Measurements from ENCODE around the gene PLEKHA6. TPM values are rescaled to one million over a fixed set of nuclear protein-coding genes. Genes with fewer than 3 reads are reported as not detected.

PLEKHA6 gene
- total RNA-seq, 1 experiment from 2014 or later, result 5.5 TPM

GRCh38 chr1:204242920-204243319 lies 116.8 kb downstream of the PLEKHA6 start:
- TF ChIP-seq SIN3A (IDR thresholded peaks at IDR 0.05; ENCODE audit: borderline replicate concordance, insufficient read depth, low read depth, low read length) (no peak), CTCF (IDR thresholded peaks at IDR 0.05) (no peak), REST (IDR thresholded peaks at IDR 0.05; ENCODE audit: insufficient read depth in 1 of 2, low read depth in 2 of 2, low read length in 1 of 2) (no peak), POLR2AphosphoS5 (IDR thresholded peaks at IDR 0.05; ENCODE audit: low read depth, low read length) (no peak), TCF7L2 (IDR thresholded peaks at IDR 0.05; ENCODE audit: low read depth, low read length) (no peak)
- H3K9me3 ChIP-seq (ENCODE audit: control insufficient read depth, insufficient read depth, low read depth, low read length), result no peaks in the 10 kb centered on the region
- H3K4me1 ChIP-seq (ENCODE audit: control insufficient read depth, insufficient read depth, low read length), result no peaks in the 10 kb centered on the region
- H3K27me3 ChIP-seq (ENCODE audit: control insufficient read depth, insufficient read depth, low read length), result no peaks in the 10 kb centered on the region
- ChIA-PET POLR2A (interaction anchor here (0.6 kb wide), 1 partner anchor 37 kb away, joined by 3 read pairs; no protein-coding TSS in a partner anchor), CTCF (no interaction called here)
- BruUV-seq (replicated peaks), result no TSS peak
- H3K36me3 ChIP-seq (ENCODE audit: control insufficient read depth, insufficient read depth, low read length), result no peaks in the 10 kb centered on the region
- H3K4me3 ChIP-seq (ENCODE audit: low read depth in 2 of 2, low read length in 2 of 2), result no peak overlapping the region
- in situ Hi-C loops (cut with HindIII; ENCODE audit: low pct_unique_long_range_greater_than_20kb, low sequenced_read_pairs) (no loop called here), intact Hi-C loops (cut with micrococcal nuclease; ENCODE audit: unreplicated experiment) (no loop called here)
- DNase-seq (ENCODE audit: low read depth, low spot score), result no peak
- H3K27ac ChIP-seq (ENCODE audit: low read length), result no peak overlapping the region
- ATAC-seq, result no peak

- H3K4me3 ChIP-seq (ENCODE audit: low read depth in 2 of 2, low read length in 2 of 2), result no peak overlapping the region
- in situ Hi-C loops (cut with HindIII; ENCODE audit: low pct_unique_long_range_greater_than_20kb, low sequenced_read_pairs), result no loop called here
- BruUV-seq (replicated peaks), result no TSS peak
- H3K36me3 ChIP-seq (ENCODE audit: control insufficient read depth, insufficient read depth, low read length), result no peaks in the 10 kb centered on the region
- no peak for ATAC-seq
- POLR2A ChIA-PET, result no interaction called here
- TF ChIP-seq POLR2AphosphoS5 (IDR thresholded peaks at IDR 0.05; ENCODE audit: low read depth, low read length), result no peak
- no peak for TF ChIP-seq REST (IDR thresholded peaks at IDR 0.05; ENCODE audit: insufficient read depth in 1 of 2, low read depth in 2 of 2, low read length in 1 of 2)
- no peak for TF ChIP-seq CTCF (IDR thresholded peaks at IDR 0.05)
- H3K4me1 ChIP-seq (ENCODE audit: control insufficient read depth, insufficient read depth, low read length), result no peaks in the 10 kb centered on the region
- no peaks in the 10 kb centered on the region for H3K9me3 ChIP-seq (ENCODE audit: control insufficient read depth, insufficient read depth, low read depth, low read length)
- H3K27ac ChIP-seq (ENCODE audit: low read length), result no peak overlapping the region
- CTCF ChIA-PET, result no interaction called here
- DNase-seq (ENCODE audit: low read depth, low spot score), result no peak
- H3K27me3 ChIP-seq (ENCODE audit: control insufficient read depth, insufficient read depth, low read length), result no peaks in the 10 kb centered on the region
- intact Hi-C loops (cut with micrococcal nuclease; ENCODE audit: unreplicated experiment), result no loop called here
Measured at GRCh38 chr1:204241914-204242313, 117.8 kb downstream of the PLEKHA6 start.

All from Panc1 (cell line).